HG02938 (cell line): ENCODE measurements around the gene GRAPL.
"Not testable (repeated sequence)": the region's sequence is repeated elsewhere in the genome, so short reads cannot be mapped to it uniquely, and the experiment has no call there.

Experiments used
- ATAC-seq: cut with Tn5 transposase; IDR thresholded peaks from one replicate; pipeline ENCODE4 v1.9.1; 2021; ENCODE audit warnings: mild to moderate bottlenecking, moderate library complexity; ENCODE audit not compliant: unreplicated experiment

The GRAPL gene

GRCh38 chr17:19187883-19188869 lies 60.8 kb downstream of the GRAPL start:
- ATAC-seq, result not testable (repeated sequence)

- peak; percentile 54 for ATAC-seq
Observed at GRCh38 chr17:19188870-19189708, 61.7 kb downstream of the GRAPL start.

- ATAC-seq, result not testable (repeated sequence)
Observed at GRCh38 chr17:19189781-19190405, 62.5 kb downstream of the GRAPL start.

- not testable (repeated sequence) for ATAC-seq
Observed at GRCh38 chr17:19196382-19197204, 69.2 kb downstream of the GRAPL start.

- ATAC-seq, result not testable (repeated sequence)
Observed at GRCh38 chr17:19202448-19202847, 75.1 kb downstream of the GRAPL start.

- ATAC-seq, result not testable (repeated sequence)
Observed at GRCh38 chr17:19203429-19203828, 76.0 kb downstream of the GRAPL start.
